ENCODE measurements around the gene SPATA45.

DNA sequence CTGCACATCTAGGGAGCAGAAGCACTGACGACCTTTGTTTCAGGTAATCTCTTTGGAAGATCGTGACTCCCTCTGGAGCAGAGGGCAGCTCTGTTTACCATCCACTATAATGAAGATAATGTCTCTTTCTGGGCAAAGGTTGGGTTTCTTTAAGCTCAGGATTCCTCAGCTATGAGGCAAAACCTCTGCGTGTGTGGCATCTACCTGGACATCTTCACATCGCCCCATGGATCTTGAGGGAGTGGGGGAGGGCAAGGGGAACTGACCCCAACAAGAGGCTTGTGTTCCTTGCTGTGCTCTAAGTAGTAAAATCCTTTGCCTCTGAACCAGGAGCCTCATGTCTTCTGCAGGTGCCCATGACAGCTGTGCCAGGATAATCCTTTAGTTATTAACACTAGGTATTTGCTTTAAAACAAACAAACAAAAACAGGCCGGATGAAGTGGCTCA, 19.6 kb downstream of the SPATA45 start:
- TF ChIP-seq, protein P1, sequence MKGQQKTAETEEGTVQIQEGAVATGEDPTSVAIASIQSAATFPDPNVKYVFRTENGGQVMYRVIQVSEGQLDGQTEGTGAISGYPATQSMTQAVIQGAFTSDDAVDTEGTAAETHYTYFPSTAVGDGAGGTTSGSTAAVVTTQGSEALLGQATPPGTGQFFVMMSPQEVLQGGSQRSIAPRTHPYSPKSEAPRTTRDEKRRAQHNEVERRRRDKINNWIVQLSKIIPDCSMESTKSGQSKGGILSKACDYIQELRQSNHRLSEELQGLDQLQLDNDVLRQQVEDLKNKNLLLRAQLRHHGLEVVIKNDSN (IDR thresholded peaks at IDR 0.05; ENCODE audit: borderline replicate concordance, low read depth), result no peak
- TF ChIP-seq, protein P2, sequence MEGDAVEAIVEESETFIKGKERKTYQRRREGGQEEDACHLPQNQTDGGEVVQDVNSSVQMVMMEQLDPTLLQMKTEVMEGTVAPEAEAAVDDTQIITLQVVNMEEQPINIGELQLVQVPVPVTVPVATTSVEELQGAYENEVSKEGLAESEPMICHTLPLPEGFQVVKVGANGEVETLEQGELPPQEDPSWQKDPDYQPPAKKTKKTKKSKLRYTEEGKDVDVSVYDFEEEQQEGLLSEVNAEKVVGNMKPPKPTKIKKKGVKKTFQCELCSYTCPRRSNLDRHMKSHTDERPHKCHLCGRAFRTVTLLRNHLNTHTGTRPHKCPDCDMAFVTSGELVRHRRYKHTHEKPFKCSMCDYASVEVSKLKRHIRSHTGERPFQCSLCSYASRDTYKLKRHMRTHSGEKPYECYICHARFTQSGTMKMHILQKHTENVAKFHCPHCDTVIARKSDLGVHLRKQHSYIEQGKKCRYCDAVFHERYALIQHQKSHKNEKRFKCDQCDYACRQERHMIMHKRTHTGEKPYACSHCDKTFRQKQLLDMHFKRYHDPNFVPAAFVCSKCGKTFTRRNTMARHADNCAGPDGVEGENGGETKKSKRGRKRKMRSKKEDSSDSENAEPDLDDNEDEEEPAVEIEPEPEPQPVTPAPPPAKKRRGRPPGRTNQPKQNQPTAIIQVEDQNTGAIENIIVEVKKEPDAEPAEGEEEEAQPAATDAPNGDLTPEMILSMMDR (IDR thresholded peaks at IDR 0.05), result no peak
- TF ChIP-seq RCOR1 (IDR thresholded peaks at IDR 0.05; ENCODE audit: low read length), result no peak
- TF ChIP-seq POLR2AphosphoS5 (IDR thresholded peaks at IDR 0.05; ENCODE audit: low read depth, low read length), result no peak
- no peak for TF ChIP-seq GABPA (IDR thresholded peaks at IDR 0.05; ENCODE audit: low read depth)
- no peak for TF ChIP-seq RAD21 (IDR thresholded peaks at IDR 0.05; ENCODE audit: low read length)
- no peak for TF ChIP-seq EZH2phosphoT487 (IDR thresholded peaks at IDR 0.05; ENCODE audit: borderline replicate concordance, low read depth)
- no peak for TF ChIP-seq NFIC (IDR thresholded peaks at IDR 0.05; ENCODE audit: borderline replicate concordance)
- TF ChIP-seq RFX5 (IDR thresholded peaks at IDR 0.05; ENCODE audit: low read length), result no peak
